PC-9 (cell line): ENCODE measurements around the gene COX14. TPM values are rescaled to one million over a fixed set of nuclear protein-coding genes. Genes with fewer than 3 reads are reported as not detected.

ENCODE experiments used
- BruUV-seq: library from RNA; stranded (reverse); fragments of 400-500 nt; replicated peaks from 2 replicates; lab custom pipeline; 2021; lab: Mats Ljungman, UMichigan
- CTCF ChIA-PET: fragments of 300-600 bp; sonication (Branson Sonifier 250); formaldehyde crosslinking; loops from one replicate; lab custom pipeline; 2022; ENCODE audit warnings: antibody characterized with exemption; lab: Charles Lee
- POLR2A ChIA-PET: fragments of 300-600 bp; sonication (Branson Sonifier 250); formaldehyde crosslinking; loops from one replicate; lab custom pipeline; 2022; ENCODE audit warnings: antibody characterized with exemption; ENCODE audit not compliant: unreplicated experiment; lab: Charles Lee
- DNase-seq, 2 experiments: peaks; one replicate each; pipeline versions ENCODE4 v3.0.0 to v3.0.0-alpha.2; 2015 to 2022; ENCODE audit warnings: mixed read lengths in 1 of 2
- H2AFZ ChIP-seq: fragments of 200-600 bp; sonication (generic); 2 replicates; pipeline ENCODE4 v1.8.1; 2017; ENCODE audit warnings: antibody characterized with exemption
- H3F3A ChIP-seq: fragments of 200-600 bp; sonication (generic); 2 replicates; pipeline ENCODE4 v1.8.1; 2017; ENCODE audit warnings: antibody characterized with exemption, mild to moderate bottlenecking, low read depth; ENCODE audit not compliant: insufficient read depth
- H3K27ac ChIP-seq: fragments of 200-600 bp; sonication (generic); 2 replicates; pipeline ENCODE4 v1.6.1; 2016; ENCODE audit warnings: mixed run types
- H3K27me3 ChIP-seq: fragments of 200-600 bp; sonication (generic); 2 replicates; pipeline ENCODE4 v1.6.1; 2016; ENCODE audit warnings: low read depth, mixed run types; ENCODE audit not compliant: insufficient read depth
- H3K36me3 ChIP-seq: fragments of 200-600 bp; sonication (generic); 2 replicates; pipeline ENCODE4 v1.6.1; 2016; ENCODE audit warnings: low read depth, mixed run types
- H3K4me1 ChIP-seq: fragments of 200-600 bp; sonication (generic); replicated peaks from 2 replicates; pipeline ENCODE4 v1.6.1; 2016; ENCODE audit warnings: mixed run types; ENCODE audit not compliant: insufficient read depth
- H3K4me2 ChIP-seq: fragments of 200-600 bp; sonication (generic); 2 replicates; pipeline ENCODE4 v1.6.1; 2017; ENCODE audit warnings: mixed run types
- H3K4me3 ChIP-seq: fragments of 200-600 bp; sonication (generic); 2 replicates; pipeline ENCODE4 v1.6.1; 2016; ENCODE audit warnings: mixed run types
- H3K79me2 ChIP-seq: fragments of 200-600 bp; sonication (generic); 2 replicates; pipeline ENCODE4 v1.6.1; 2017; ENCODE audit warnings: low read depth, mixed run types
- H3K9me2 ChIP-seq: fragments of 200-600 bp; sonication (generic); 2 replicates; pipeline ENCODE4 v1.8.1; 2017; ENCODE audit warnings: mild to moderate bottlenecking; ENCODE audit not compliant: insufficient read depth
- H3K9me3 ChIP-seq: fragments of 200-600 bp; sonication (generic); 2 replicates; pipeline ENCODE4 v1.8.1; 2016; ENCODE audit warnings: low read depth; ENCODE audit not compliant: insufficient read depth
- H4K20me1 ChIP-seq: fragments of 200-600 bp; sonication (generic); 2 replicates; pipeline ENCODE4 v1.8.1; 2017; ENCODE audit not compliant: insufficient read depth
- CTCF ChIP-seq: fragments of 200-600 bp; sonication (generic); conservative IDR thresholded peaks from 2 replicates; pipeline ENCODE4 v1.6.1; 2017; ENCODE audit warnings: mixed run types, antibody characterized with exemption, mild to moderate bottlenecking, moderate library complexity
- EZH2 ChIP-seq: fragments of 200-600 bp; sonication (generic); IDR thresholded peaks from 2 replicates; pipeline ENCODE4 v1.8.0; 2017; ENCODE audit warnings: antibody characterized with exemption, low read depth
- intact Hi-C: fragments of 100-400 bp; cut with micrococcal nuclease; formaldehyde crosslinking; loops from one replicate; pipeline ENCODE4 v1.10.0; 2022; ENCODE audit not compliant: unreplicated experiment
- total RNA-seq: library from RNA; stranded (reverse); gene quantifications from 2 replicates; pipeline ENCODE4 v1.2.3, GENCODE V29; 2021

Gene COX14
- total RNA-seq, 1 experiment from 2014 or later = 53.9 TPM

GRCh38 chr12:50079771-50080170, 32.3 kb upstream of the COX14 start:
- Histone ChIP-seq H3K36me3 (no peaks in the 10 kb centered on the region), H3K27me3 (no peaks in the 10 kb centered on the region), H3K79me2 (peaks cover 5% of the 10 kb centered on the region), H3K9me2 (no peaks in the 10 kb centered on the region), H3K27ac (no peak overlapping the region), H3K4me1 (peaks cover 12% of the 10 kb centered on the region; the same call in 1 of the 2 replicates), H4K20me1 (no peaks in the 10 kb centered on the region), H3F3A (no peaks in the 10 kb centered on the region; the same call in 1 of the 2 replicates), H3K9me3 (no peaks in the 10 kb centered on the region), H2AFZ (no peak overlapping the region), H3K4me2 (no peak overlapping the region), H3K4me3 (no peak overlapping the region)
- no peak for TF ChIP-seq EZH2
- no peak for TF ChIP-seq CTCF
- no TSS peak for BruUV-seq
- intact Hi-C loops = loop anchor here (5.0 to 10.0 kb wide), 3 partner anchors 325 to 1943 kb away; partner anchors contain the start of gene LARP4
- no peak for DNase-seq
- ChIA-PET CTCF (no interaction called here), POLR2A (interaction anchor here (0.8 kb wide), 1 partner anchor 11 kb away, joined by 6 read pairs; no protein-coding TSS in a partner anchor)

GRCh38 chr12:50081096-50081808, 30.8 kb upstream of the COX14 start:
- Histone ChIP-seq H3F3A (peaks cover 5% of the 10 kb centered on the region; the same call in 1 of the 2 replicates), H3K4me3 (no peak overlapping the region), H3K27me3 (no peaks in the 10 kb centered on the region), H3K4me1 (peaks cover 12% of the 10 kb centered on the region; the same call in 1 of the 2 replicates), H4K20me1 (no peaks in the 10 kb centered on the region), H3K4me2 (no peak overlapping the region), H2AFZ (no peak overlapping the region), H3K9me2 (no peaks in the 10 kb centered on the region), H3K9me3 (no peaks in the 10 kb centered on the region), H3K36me3 (no peaks in the 10 kb centered on the region), H3K79me2 (peaks cover 12% of the 10 kb centered on the region), H3K27ac (no peak overlapping the region)
- ChIA-PET POLR2A (no interaction called here), CTCF (no interaction called here)
- BruUV-seq = no TSS peak
- TF ChIP-seq CTCF = no peak
- no peak for TF ChIP-seq EZH2
- intact Hi-C loops = loop anchor here (10.0 kb wide), 1 partner anchor 324 kb away; the partner anchor contains the start of gene LARP4
- DNase-seq = no peak

- Histone ChIP-seq H3K4me3 (no peak overlapping the region), H3K4me2 (no peak overlapping the region), H3K9me3 (no peaks in the 10 kb centered on the region), H3K4me1 (peaks cover 12% of the 10 kb centered on the region), H3F3A (peaks cover 8% of the 10 kb centered on the region), H2AFZ (no peak overlapping the region), H3K36me3 (no peaks in the 10 kb centered on the region), H3K27me3 (no peaks in the 10 kb centered on the region), H3K9me2 (no peaks in the 10 kb centered on the region), H3K79me2 (peaks cover 12% of the 10 kb centered on the region), H3K27ac (no peak overlapping the region), H4K20me1 (no peaks in the 10 kb centered on the region)
- intact Hi-C loops = loop anchor here (10.0 kb wide), 1 partner anchor 322 kb away; the partner anchor contains the start of gene LARP4
- no peak for DNase-seq
- BruUV-seq = no TSS peak
- POLR2A ChIA-PET = no interaction called here
- CTCF ChIA-PET = no interaction called here
- TF ChIP-seq EZH2 (no peak), CTCF (no peak)
Measured at GRCh38 chr12:50082644-50083043, 29.4 kb upstream of the COX14 start.
